ENCODE measurements around the gene ST6GAL1.

Gene ST6GAL1

DNA sequence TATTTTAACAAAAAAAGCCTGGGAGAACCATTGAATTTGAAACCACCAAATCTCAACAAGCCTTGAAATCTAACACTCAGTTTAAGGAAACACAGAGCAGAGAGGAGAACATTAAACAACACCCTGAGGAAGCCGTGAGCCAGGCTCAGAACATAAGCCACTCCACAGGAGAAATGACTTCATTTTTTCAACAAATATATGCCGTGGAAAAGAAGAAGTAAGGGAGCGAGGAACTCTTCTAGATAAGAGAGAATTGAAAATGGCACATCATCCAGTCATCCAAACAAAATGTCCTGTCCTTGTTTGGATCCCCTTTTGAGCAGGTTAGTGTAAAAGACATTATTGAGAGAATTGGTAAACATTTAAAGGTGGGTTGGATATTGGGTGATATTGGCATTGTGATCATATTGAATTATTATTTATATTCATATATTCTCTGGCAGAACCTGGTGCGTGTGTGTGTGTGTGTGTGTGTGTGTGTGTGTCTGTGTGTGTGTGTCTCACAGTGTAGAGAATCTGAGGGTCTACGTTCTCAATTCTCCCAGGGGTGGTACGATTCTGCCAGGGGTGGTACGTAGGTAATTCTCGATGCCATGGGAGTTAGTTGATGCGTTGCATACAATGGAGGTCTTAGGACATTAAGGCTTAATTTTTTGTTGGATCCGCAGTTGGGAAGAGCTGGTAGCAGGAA lies 94.4 kb downstream of the ST6GAL1 start:
- no peak for DNase-seq
- no peaks in the 10 kb centered on the region for H3K9me3 ChIP-seq
- intact Hi-C loops (cut with DNase I; ENCODE audit: low total_unique reads), result no loop called here
- H3K4me3 ChIP-seq, result no peak overlapping the region
- H3K27me3 ChIP-seq, result no peaks in the 10 kb centered on the region
- TF ChIP-seq, protein P1, sequence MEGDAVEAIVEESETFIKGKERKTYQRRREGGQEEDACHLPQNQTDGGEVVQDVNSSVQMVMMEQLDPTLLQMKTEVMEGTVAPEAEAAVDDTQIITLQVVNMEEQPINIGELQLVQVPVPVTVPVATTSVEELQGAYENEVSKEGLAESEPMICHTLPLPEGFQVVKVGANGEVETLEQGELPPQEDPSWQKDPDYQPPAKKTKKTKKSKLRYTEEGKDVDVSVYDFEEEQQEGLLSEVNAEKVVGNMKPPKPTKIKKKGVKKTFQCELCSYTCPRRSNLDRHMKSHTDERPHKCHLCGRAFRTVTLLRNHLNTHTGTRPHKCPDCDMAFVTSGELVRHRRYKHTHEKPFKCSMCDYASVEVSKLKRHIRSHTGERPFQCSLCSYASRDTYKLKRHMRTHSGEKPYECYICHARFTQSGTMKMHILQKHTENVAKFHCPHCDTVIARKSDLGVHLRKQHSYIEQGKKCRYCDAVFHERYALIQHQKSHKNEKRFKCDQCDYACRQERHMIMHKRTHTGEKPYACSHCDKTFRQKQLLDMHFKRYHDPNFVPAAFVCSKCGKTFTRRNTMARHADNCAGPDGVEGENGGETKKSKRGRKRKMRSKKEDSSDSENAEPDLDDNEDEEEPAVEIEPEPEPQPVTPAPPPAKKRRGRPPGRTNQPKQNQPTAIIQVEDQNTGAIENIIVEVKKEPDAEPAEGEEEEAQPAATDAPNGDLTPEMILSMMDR (IDR thresholded peaks at IDR 0.05), result no peak
- peaks cover 0 to 8% (median 0%) of the 10 kb centered on the region in 4 donors for H3K4me1 ChIP-seq
- H3K27ac ChIP-seq, result no peak overlapping the region
- no peaks in the 10 kb centered on the region for H3K36me3 ChIP-seq

DNA sequence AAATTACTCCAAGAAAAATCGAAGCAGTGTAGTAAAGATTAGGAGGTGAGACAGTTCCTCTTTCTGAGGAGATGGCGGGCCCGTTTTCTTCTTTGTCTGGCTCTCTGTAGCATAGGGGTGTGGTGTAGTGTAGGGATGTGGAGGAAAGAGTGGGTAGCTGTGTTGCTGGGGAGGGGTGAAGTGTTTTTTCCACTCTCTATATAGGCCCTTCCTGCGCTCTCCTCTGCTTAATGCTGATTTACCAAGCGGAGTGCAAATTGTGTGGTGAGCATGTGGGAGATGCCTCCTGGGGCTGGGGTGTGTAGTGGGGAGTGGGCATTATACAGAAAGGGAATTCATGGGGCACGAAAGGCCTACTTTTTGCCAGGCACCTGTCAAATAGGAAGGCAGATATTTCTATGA lies 94.9 kb downstream of the ST6GAL1 start:
- TF ChIP-seq, protein P1 (IDR thresholded peaks at IDR 0.05), result no peak
- no peak overlapping the region for H3K4me3 ChIP-seq

DNA sequence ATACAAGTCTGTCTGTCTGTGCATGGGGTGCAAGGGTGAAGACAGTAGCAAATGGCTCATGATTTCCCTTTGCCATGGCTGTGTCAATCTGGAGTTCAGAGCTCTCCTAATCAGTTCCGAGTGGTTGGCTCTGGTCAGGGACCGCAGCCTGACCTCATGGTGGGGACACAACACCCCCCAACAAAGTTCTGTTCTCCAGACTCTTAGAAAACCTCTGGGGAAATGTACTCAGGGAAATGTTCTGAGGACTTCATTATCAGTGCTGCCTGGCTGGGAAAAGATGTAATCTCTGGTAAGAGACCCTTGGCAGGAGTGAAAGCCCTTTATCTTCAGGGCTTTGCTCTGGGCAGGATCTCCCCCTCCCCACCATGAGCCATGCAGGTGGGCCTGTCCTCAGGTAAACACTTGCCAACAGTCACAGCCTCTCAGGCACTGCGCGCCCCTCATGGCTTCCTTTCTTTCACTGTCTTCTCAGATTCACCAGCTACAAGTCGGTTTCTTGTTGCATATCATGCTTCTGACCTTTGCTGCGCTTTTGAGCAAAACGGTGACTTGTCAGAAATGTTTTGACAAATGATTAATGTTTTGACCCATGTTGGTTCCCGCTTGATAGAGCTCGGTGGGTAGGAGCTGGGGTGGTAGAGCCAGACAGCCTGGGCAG lies 95.5 kb downstream of the ST6GAL1 start:
- Histone ChIP-seq H3K36me3 (no peaks in the 10 kb centered on the region), H3K4me1 (peaks cover 0 to 8% (median 1%) of the 10 kb centered on the region in 4 donors), H3K4me3 (no peak overlapping the region), H3K9me3 (no peaks in the 10 kb centered on the region), H3K27ac (no peak overlapping the region), H3K27me3 (no peaks in the 10 kb centered on the region)
- TF ChIP-seq, protein P1 (IDR thresholded peaks at IDR 0.05), result no peak
- DNase-seq, result no peak
- intact Hi-C loops (cut with DNase I; ENCODE audit: low total_unique reads), result no loop called here

More for the DNA sequence above, 94.9 kb downstream of the ST6GAL1 start:
- Histone ChIP-seq H3K36me3 (no peaks in the 10 kb centered on the region), H3K27ac (no peak overlapping the region), H3K27me3 (no peaks in the 10 kb centered on the region), H3K4me1 (peaks cover 0 to 8% (median 0%) of the 10 kb centered on the region in 4 donors), H3K9me3 (no peaks in the 10 kb centered on the region)
- no peak for DNase-seq
- intact Hi-C loops (cut with DNase I; ENCODE audit: low total_unique reads), result no loop called here

DNA sequence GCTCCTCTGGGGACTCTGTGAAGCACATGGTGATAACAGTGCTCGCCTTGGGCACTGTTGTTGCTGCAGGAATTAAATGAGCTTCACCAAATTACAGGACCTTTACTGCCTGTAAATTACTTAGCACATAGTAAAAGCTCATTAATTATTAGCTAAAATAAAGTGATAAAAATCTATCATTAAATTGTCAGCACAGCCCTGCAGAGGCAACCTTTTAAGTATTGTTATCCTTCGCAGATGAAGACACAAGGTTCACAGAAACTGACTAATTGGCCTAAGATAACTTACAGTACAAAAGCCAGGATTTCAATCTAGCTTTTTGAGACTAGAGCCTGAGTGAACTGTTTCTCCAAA lies 96.0 kb downstream of the ST6GAL1 start:
- peaks cover 0 to 8% (median 3%) of the 10 kb centered on the region in 4 donors for H3K4me1 ChIP-seq
- no peaks in the 10 kb centered on the region for H3K27me3 ChIP-seq
- intact Hi-C loops (cut with DNase I; ENCODE audit: low total_unique reads), result no loop called here
- no peaks in the 10 kb centered on the region for H3K36me3 ChIP-seq
- H3K9me3 ChIP-seq, result no peaks in the 10 kb centered on the region
- DNase-seq, result no peak
- TF ChIP-seq, protein P1 (IDR thresholded peaks at IDR 0.05), result no peak
- H3K27ac ChIP-seq, result no peak overlapping the region
- H3K4me3 ChIP-seq, result no peak overlapping the region

DNA sequence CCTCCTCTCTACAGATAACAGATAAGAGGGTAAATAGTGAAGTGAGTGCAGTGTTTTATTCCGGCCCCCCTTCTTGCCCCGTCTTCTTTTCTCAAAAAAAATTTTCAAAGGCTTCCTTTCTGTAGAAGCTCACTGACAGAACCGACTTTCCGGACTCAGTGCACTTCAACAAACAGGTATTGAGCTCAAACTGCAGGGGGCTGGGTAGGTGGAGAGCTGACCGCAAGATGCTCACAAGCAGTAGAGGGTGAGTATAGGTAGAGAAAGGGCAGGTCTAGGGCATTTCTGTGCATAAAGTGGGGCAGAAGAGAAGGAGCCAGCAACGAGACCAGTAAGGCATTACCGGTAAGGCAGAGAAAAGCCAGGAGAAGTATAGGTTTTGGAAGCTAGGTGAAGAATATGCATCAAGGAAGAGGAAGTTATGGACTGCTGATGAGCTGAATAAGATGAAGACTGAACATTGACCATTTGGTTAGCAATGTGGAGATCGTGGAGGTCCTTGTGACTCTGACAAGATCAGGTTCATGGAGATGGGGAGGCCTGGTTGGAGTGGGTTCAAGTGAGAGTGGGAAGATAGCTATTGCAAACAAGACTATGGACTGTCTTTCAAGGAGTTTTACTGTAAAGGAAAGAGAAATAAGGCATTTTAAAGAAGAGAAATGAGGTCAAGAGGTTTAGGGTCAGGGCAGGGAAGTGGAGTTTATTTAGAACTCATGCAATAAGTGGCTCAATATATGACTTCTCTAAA lies 97.4 kb downstream of the ST6GAL1 start:
- intact Hi-C loops (cut with DNase I; ENCODE audit: low total_unique reads), result no loop called here
- no peak for DNase-seq

More for the DNA sequence above, 97.4 kb downstream of the ST6GAL1 start:
- H3K27ac ChIP-seq, result no peak overlapping the region
- no peak overlapping the region for H3K4me3 ChIP-seq
- no peaks in the 10 kb centered on the region for H3K36me3 ChIP-seq
- H3K9me3 ChIP-seq, result no peaks in the 10 kb centered on the region
- TF ChIP-seq, protein P1 (IDR thresholded peaks at IDR 0.05), result no peak
- no peaks in the 10 kb centered on the region for H3K27me3 ChIP-seq
- H3K4me1 ChIP-seq, result peaks cover 0 to 8% (median 3%) of the 10 kb centered on the region in 4 donors

All from tibial artery (tissue), 4 donors.